ENCODE data around the gene CIB2. TPM values are rescaled to one million over a fixed set of nuclear protein-coding genes. Genes with fewer than 3 reads are reported as not detected.

CIB2 gene
- total and polyA plus RNA-seq, 8 donors: 0.80 to 20.4 (median 5.2) TPM; not detected in 1

GRCh38 chr15:78120523-78120922 lies 10.7 kb downstream of the CIB2 start:
- Histone ChIP-seq H3K9me3 (no peaks in the 10 kb centered on the region), H3K36me3 (no peaks in the 10 kb centered on the region), H3K27ac (no peak overlapping the region), H3K27me3 (no peaks in the 10 kb centered on the region), H3K4me1 (no peaks in the 10 kb centered on the region), H3K4me3 (no peak overlapping the region)
- WGBS, 5 donors: 58 to 78% (median 72%) methylated on average over 4 to 5 of the region's 5 CpGs
- intact Hi-C loops (cut with DNase I; ENCODE audit: low total_unique reads): no loop called here
- no peak for DNase-seq
- no peak for TF ChIP-seq POLR2A (IDR thresholded peaks at IDR 0.05)
- no peak for TF ChIP-seq POLR2AphosphoS5 (IDR thresholded peaks at IDR 0.05)
- TF ChIP-seq, protein P1, sequence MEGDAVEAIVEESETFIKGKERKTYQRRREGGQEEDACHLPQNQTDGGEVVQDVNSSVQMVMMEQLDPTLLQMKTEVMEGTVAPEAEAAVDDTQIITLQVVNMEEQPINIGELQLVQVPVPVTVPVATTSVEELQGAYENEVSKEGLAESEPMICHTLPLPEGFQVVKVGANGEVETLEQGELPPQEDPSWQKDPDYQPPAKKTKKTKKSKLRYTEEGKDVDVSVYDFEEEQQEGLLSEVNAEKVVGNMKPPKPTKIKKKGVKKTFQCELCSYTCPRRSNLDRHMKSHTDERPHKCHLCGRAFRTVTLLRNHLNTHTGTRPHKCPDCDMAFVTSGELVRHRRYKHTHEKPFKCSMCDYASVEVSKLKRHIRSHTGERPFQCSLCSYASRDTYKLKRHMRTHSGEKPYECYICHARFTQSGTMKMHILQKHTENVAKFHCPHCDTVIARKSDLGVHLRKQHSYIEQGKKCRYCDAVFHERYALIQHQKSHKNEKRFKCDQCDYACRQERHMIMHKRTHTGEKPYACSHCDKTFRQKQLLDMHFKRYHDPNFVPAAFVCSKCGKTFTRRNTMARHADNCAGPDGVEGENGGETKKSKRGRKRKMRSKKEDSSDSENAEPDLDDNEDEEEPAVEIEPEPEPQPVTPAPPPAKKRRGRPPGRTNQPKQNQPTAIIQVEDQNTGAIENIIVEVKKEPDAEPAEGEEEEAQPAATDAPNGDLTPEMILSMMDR (IDR thresholded peaks at IDR 0.05): no peak
- TF ChIP-seq EP300 (IDR thresholded peaks at IDR 0.05): no peak

GRCh38 chr15:78112551-78112950 lies 18.7 kb downstream of the CIB2 start:
- Histone ChIP-seq H3K4me3 (no peak overlapping the region), H3K9me3 (no peaks in the 10 kb centered on the region), H3K27ac (no peak overlapping the region), H3K36me3 (no peaks in the 10 kb centered on the region), H3K4me1 (peaks cover 0 to 9% (median 4%) of the 10 kb centered on the region in 4 donors), H3K27me3 (no peaks in the 10 kb centered on the region)
- no peak for DNase-seq
- WGBS, 5 donors: 60 to 77% (median 71%) methylated on average over 3 of the region's 3 CpGs
- intact Hi-C loops (cut with DNase I; ENCODE audit: low total_unique reads): loop anchor here (5.0 kb wide), 2 partner anchors 85 to 130 kb away; no protein-coding TSS in a partner anchor
- no peak for TF ChIP-seq POLR2A (IDR thresholded peaks at IDR 0.05)
- TF ChIP-seq EP300 (IDR thresholded peaks at IDR 0.05): no peak
- no peak for TF ChIP-seq POLR2AphosphoS5 (IDR thresholded peaks at IDR 0.05)
- TF ChIP-seq, protein P1 (IDR thresholded peaks at IDR 0.05): no peak

DNA sequence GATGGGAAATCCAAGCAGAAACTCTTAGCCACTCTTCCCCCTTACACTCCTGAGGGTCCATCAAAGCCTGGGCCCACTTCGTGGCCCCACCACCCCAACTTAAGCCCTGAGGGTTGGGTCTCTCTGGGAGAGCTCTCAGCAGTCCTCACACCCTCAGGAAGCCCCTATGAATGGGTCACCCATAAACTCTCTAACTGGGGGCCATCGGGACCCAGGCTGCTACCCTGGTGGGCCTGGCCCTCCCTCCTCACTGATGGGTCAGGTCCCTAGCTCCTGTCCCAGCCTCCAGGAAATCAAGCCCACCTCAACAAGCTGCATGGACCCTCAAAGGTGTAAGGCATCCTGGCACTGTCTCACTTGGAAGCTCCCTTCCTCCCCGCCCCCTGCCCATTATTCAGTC lies 19.5 kb downstream of the CIB2 start:
- no peaks in the 10 kb centered on the region for H3K36me3 ChIP-seq
- no peaks in the 10 kb centered on the region for H3K27me3 ChIP-seq
- peaks cover 0 to 9% (median 4%) of the 10 kb centered on the region in 4 donors for H3K4me1 ChIP-seq
- no peak for DNase-seq
- intact Hi-C loops (cut with DNase I; ENCODE audit: low total_unique reads): loop anchor here (5.0 kb wide), 2 partner anchors 86 to 131 kb away; no protein-coding TSS in a partner anchor
- no peak overlapping the region for H3K4me3 ChIP-seq
- no peak overlapping the region for H3K27ac ChIP-seq
- TF ChIP-seq POLR2AphosphoS5 (IDR thresholded peaks at IDR 0.05): no peak
- no peak for TF ChIP-seq EP300 (IDR thresholded peaks at IDR 0.05)
- TF ChIP-seq, protein P1 (IDR thresholded peaks at IDR 0.05): no peak
- WGBS, 5 donors: 59 to 98% (median 87%) methylated on average over 3 of the region's 3 CpGs
- no peaks in the 10 kb centered on the region for H3K9me3 ChIP-seq

GRCh38 chr15:78110916-78111475 lies 20.2 kb downstream of the CIB2 start:
- no peak for DNase-seq
- Histone ChIP-seq H3K27me3 (no peaks in the 10 kb centered on the region), H3K27ac (no peak overlapping the region), H3K4me3 (no peak overlapping the region), H3K4me1 (peaks cover 0 to 11% (median 4%) of the 10 kb centered on the region in 4 donors), H3K36me3 (no peaks in the 10 kb centered on the region), H3K9me3 (no peaks in the 10 kb centered on the region)
- WGBS, 5 donors: 83 to 94% (median 89%) methylated on average over 10 of the region's 10 CpGs
- intact Hi-C loops (cut with DNase I; ENCODE audit: low total_unique reads): loop anchor here (5.0 kb wide), 2 partner anchors 86 to 131 kb away; no protein-coding TSS in a partner anchor
- TF ChIP-seq POLR2A (IDR thresholded peaks at IDR 0.05) (no peak), POLR2AphosphoS5 (IDR thresholded peaks at IDR 0.05) (no peak)
- TF ChIP-seq, protein P1 (IDR thresholded peaks at IDR 0.05): no peak

Data from stomach (tissue), 9 donors.